Activated CD8-positive, alpha-beta memory T cell treated with anti-CD3 and anti-CD28 coated beads, Interleukin-2, amount 50 U/mL, for 1 hour (primary cell): ENCODE data around the gene PLCH1.

Experiments
- DNase-seq: peaks from one replicate; pipeline ENCODE4 v3.0.0-alpha.2; 2020; ENCODE audit errors: extremely low read depth

Gene PLCH1

DNA sequence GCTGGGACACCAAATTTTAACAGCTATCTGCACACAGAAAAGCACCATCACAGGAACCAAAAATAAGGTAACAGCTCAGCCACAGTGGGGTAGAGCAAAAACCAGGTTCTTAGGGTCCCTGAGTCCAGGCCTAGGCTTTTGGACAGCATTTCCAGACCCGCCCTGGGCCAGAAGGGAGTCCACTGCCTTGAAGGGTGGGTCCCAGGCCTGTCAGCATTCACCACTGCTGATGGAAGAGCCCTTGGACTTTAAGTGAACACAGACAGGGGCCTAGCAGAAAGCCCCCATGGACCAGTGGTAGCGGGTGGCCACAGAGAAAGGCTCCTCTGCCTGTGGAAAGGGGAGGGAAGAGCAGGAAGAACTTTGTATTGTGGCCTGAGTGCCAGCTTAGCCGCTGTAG lies 56.4 kb downstream of the PLCH1 start:
- DNase-seq: no peak

DNA sequence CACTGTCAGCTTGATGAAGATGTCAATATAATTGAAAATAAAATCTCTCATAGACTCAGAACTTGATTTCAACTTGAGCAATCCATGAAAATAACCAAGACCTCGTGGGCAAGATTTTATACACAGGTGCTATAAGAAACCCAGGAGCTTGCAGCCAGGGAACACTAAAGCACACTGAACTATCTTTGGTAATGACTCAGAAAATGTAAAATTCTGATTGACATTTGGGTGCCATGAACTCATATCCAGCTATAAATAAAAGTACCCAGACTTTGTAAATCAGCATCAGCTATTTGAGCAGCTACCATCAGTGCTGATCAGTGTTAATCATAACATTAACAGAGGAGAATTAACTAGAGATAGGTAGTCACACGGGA lies 61.5 kb downstream of the PLCH1 start:
- DNase-seq: no peak

DNA sequence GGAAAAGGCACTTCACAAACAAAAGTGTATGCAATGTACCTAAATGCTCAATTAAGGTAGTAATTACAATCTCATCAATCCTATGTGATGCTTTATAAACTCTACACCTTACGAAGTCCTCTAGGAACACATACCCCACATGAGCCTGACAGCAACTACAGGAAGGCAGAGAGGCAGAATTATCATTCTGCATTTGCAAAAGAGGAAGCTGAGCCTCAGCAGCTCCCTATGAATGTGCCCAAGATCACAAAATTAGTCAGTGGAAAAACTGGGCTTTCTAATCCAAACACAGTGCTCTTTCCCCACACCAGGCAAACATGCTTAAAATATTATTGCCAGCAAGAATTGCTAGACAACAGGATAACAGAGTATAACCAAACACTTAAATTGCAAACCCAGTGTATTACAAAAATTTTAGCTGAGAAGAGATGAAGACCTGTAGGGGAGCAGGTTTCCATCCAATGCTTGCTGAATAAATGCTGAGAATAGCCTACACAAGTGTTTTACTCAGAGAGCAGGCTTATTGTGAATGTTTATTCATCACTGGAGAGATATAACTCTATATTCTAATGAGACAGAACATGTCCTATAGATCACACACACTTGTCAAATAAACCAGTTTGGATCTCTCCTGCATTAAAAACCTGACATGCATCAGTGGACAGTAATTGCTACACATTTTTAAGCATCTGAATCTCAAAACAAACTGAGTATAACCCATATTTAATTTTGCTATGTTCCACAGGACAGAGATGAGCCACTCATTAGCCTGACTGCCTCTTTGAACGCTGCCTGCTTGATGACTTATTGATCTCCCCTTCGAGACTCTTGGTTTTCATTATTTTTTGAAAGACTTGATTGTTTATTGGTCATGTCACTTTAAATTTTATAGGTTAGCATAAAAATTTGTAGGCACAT lies 62.2 kb downstream of the PLCH1 start:
- no peak for DNase-seq

DNA sequence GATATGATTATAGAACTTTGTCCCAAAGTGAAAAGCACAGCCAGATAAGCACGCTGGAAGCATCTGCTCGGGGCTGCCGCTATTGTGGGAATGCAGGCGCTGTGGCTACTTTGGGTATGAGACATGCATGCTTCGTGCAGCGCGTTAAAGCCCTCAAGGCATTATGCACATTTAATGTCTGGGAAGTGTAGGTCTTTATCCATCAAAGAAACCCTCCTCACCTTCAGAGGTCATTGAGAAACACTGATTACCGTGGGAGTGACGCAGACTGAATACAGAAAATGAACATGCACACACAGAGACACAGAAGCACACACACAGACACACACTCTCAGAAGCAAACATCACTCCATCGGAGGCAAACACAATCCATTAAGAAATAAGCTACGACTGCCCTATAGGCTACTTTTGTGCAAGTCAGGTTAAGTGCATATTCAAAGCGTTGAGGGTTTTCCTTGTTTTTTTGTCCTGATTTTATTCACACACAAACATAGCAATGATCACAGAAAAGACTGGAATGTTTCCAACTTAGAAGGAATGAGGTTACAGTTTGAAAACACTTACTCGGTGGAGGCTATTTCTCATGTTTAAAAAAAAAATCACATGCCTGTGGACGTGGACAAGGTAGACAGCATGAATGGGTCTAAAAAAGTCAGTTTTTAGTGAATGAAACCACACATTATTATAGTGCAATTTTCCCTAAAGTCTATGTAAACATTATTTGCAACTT lies 68.5 kb downstream of the PLCH1 start:
- no peak for DNase-seq

DNA sequence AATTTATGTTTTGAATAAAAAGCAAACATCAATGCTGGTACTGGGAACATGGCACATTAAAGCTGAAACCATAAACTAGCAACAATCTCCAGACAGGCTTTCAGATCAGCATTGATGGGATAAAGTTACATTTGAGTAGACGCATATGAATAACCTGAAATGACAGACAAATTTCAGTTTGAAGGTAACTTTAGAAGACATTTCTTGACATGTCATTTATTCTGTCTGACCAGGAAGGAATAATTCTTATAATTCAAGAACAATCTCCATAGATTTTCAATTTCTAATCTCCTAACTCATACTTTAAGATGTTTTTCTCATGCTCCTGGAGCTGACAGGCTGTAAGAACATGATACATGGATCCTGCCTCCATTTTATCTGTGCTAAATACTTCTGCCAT lies 69.8 kb downstream of the PLCH1 start:
- DNase-seq: no peak

DNA sequence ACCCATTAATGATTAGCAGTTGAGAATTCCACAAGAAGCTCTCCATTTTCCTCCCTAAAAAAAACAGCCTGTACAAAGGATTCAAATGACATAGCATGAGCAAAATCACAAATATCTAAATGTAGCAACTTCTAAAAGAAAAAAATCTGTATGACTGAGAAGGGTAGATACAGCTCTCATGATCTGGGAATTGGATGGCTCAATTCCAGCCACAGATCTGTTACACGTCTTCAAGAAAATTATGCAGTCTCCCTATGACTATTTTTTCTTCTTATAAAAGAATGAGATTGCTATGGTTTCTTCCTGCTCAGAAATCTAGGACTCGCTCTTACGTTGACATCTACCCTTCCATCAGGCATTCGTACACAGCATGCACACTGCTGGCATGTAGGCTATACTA lies 71.5 kb downstream of the PLCH1 start:
- no peak for DNase-seq

DNA sequence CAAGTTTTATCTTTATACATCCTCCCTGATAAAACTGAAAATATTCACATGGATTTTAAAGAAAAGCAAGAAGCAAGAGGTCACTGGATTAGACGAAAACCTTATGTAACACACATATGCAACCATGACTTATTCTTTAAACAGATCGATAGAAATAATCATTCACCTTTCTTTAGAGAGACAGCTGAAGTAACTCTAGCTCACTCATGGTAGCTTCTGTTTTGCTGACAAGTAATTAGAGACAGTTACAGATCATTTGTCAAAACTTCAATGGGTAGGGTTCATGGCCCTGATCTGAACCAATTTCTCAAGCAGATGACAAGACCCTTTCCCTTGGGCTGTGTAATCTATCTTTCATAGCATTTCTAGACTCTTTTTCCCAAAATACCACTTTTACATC lies 74.5 kb downstream of the PLCH1 start:
- DNase-seq: no peak

DNA sequence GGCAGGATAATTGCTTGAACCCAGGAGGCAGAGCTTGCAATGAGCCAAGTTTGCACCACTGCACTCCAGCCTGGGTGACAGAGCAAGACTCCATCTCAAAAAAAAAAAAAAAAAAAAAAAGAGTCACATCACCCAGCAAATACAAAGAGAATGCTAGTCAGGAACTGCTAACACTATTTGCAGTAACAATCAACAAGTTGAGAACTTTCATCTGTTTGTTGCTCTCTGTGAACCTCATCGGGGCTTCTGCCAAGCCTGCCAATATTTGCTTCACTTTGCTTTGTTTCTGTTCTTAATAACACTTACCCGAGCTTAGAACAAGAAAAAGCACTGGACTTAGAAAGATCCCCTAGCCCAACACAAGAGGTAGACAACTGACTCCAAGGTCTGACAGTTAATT lies 76.9 kb downstream of the PLCH1 start:
- DNase-seq: no peak

DNA sequence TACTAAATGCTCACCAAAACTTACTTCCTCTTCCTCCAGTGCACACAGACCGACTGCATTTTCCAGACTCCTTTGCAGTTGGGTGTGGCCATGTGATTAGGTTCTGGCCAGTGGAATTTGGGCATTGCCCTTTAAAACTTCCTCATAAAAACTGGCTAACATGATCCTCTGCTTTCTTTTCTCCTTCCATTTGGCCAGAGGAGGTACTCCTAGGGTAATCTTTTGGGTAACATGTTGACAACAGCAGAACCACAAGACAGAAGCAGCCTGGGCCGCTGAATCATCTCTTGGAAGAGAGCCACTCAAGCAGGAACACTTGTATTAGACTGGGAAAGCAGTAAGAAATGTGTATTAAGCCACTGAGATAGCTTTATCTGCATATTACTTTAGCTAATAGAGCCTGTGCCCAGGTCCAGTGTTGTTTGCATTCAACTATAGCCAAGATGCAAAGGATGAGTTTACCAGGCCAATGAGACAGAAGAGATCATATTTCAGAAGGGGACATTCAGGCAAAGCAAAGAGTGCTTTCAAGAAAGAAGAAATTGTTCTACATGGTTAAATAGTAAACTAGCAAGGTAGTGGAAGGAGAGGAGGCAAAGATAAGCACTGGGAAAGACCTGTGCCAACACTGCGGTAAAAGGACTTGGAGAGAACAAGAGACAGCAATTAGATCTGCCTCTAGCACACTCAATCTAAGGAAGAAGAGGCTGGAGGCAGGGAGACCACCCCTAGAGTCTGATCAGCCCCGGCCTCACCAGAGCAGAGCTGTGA lies 79.8 kb downstream of the PLCH1 start:
- no peak for DNase-seq

DNA sequence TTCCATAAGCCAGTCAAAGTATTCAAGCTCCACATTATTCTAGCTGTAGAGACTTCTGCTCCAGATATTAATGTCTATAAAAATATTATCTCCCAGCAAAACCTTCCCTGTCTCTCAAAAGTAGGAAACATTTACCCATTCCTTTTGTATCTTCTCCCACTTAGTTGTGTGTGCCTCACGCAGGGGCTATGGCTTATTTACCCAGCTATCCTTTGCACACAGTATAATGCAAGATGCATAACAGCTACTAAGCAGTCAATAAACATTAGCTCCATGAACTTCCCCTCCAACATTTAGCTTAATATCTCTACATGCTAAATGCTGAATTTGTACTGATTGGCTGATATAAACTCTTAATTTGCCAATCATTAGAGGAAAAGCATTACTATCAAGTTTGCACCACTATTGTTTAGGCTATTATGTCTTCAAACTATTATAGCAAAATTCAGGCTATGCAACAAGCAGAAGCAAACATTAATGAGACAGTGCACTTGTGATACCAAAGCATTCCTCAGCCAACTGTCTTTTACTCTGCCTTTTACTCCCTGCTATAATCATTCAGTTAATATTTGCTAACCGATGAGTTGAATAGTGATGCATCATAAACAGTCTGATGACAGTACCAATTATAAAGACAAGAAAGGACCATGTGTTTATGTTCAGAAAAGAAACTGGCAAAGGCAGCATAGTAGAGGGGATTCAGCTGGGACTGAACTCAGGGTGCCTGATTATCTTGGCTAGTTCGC lies 81.2 kb downstream of the PLCH1 start:
- DNase-seq: no peak

DNA sequence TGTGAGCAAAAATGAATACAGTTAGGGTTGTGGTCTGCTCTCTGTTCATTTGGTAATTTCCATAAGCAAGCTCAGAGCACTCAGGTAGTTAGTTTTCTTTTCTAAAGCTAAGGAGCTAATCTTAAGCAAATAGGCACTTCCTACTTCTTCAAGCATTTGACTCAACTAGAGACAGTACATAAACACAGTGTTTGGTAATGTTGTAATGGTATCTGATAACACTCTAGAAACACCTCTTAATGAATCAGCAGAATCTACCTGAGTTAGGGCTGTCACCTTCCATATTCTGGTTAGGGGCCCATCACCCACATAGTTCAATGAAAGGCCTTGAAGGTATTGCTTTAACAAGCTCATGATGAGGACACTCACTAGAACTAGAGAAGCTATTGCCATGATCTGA lies 83.1 kb downstream of the PLCH1 start:
- DNase-seq: no peak

DNA sequence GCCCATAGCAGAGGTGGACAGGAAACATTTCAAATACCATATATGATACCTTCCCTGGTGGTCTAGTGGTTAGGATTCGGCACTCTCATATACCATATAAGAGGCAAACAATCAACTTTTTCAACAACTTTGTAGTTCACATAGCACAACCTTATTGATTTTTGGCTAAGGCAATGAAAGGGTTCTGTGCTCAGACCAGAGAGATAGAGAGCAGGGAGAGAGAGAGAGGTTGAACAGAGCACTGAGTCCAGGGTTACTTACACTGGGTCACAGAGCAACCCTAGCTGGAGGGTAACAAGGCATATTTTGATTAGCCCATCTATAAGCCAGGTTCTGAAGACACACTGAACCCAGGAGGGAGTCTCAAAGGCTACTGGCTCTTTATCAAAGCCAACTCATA lies 83.8 kb downstream of the PLCH1 start:
- DNase-seq: no peak

DNA sequence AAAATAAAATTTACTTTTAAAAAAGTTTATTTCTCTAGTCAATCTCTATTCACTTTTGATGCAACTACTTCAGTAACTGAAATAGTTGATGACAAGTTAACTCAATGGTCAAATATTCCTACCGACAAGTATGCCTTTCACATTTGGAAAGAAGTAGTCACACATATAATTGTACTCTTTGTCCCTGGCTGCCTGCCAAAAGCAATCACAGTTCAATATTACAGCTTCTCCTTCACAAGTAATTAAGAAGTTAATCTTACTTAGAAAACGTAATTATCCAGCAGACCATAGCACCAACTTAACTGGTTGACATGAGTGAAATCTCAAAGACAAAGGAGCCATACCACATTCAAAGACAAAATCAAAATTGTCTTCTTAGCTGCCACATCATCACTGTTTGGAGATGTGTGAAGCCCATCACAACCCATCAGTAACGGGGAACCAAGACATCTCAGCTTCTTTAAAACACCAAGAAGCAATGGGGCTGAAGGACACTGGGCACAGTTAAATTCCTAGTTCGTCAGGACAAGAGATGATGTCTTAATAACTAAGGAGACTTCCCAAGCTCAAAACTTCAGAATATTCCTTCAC lies 86.1 kb downstream of the PLCH1 start:
- no peak for DNase-seq

DNA sequence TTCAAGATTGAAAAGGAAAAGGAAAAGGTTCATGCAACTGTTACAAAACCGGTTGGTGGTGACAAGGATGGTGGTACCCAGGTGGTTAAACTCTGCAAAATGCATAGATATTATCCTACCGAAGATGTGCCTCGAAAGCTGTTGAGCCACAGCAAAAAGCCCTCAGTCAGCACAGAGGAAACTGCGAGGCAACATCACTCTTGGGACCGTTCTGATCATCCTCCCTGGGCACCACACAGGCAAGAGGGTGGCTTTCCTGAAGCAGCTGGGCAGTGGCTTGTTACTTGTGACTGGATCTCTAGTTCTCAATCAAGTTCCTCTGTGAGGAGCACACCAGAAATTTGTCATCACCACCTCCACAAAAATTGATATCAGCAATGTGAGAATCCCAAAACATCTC lies 86.9 kb downstream of the PLCH1 start:
- DNase-seq: no peak

DNA sequence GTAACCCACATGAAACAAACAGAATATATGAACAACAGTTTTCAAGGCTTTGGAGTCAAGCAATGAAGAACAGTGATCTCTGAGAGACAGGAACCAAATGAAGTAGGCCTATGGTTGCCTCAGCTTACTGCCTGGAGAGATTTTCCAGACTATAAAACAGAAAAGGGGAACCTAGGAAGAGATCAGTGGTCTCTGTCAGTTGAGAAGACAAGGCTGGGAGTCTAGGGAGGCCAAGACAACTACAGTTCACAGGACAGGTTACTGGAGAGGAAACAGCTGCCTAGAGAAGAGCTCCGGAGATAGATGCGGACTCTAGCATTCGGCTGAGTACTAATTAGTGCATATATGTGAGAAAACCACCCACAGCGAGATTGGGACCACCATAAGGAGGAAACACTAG lies 87.7 kb downstream of the PLCH1 start:
- no peak for DNase-seq

DNA sequence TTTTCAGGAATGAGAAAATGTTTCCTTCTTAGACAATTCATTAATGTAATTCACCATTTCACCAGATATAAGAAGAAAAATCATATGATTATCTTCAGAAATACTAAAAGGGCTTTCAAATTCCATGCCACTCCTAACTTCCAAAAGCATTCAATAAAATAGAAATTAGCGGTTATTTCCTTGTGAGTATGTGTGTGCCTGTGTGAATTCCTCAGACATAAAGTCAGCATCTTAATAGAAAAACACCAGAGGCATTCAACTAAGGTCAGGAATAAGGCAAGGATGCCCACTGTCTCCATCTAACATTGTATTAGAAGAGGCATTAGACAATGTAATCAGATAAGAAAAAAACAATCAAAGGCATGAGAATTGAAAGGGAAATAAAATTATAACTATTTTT lies 88.4 kb downstream of the PLCH1 start:
- DNase-seq: no peak

DNA sequence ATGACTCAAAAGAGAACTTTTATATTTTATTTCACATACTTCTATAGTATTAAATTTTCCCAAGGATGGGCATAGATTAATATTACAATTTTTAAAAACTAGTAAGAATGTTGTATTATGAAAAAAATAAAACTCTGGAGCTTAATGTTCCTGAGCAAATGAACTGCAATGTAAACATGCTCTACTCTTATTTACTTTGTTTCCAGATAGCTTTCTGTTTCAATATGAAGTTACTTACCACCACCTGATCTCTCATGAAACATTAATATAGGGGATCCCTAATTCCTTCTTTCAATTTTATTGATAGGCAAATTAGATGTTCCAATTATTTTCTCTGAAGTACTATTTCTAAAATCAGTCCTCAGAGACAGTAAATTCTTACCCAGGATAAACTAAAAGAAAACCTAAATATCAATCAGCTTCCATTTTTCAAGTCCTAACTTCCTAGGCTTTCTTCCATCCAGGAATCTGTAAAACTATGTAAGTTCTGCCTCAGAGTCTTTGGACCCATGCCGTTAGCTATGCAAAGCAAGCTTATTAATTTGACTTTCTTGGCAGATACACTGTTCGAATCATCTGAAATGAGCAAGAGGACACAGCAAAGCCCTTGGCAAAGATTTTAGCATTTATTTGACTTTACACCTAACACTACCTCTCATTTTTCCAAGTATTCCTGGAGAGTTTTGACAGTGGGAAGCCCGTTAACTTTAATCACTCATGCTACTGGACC lies 93.2 kb downstream of the PLCH1 start:
- no peak for DNase-seq

DNA sequence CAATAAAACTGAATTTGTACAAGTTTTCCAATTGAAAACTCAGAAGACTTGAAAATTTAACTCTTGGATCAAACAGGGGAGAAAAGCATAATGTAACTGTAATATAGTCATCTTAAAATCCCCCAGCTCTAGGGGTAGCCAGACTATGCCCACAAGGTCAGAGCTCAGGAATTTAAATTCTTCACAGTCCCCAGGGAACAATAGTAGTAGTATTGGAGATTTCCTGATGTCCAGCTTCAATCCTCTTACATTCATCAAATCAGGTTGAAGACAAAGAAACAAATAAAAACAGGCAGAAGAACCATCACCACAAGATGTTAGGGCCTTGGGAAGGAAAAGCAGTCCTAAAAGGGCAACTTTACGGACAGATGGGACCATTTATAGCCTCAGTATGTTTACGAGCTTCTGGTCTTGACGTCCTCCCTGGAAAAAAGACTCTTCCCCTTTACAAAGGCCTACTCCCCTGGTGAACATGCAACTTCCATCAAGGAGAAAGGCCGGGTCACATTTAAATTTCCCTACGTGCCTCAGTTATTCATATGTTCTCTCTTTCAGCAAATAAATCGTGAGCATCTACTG lies 96.8 kb downstream of the PLCH1 start:
- DNase-seq: no peak

DNA sequence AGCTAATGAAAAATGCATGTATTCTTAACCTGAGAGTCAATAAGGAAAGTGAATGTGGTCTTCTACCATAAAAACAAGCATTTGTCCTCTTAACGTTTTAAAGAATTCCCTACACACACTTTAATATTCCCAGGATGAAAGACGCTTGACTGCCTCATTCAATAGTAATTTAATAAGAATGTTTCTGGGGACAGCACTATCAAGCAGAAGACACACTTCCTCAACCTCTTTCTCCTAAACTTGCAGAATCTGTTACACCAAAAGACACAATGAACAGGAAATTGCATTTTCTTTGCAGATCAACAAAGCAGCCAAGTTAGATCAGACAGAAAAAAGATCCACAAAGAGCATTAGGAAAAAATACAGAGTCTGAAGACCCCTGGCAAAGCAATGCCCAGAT lies 97.7 kb downstream of the PLCH1 start:
- DNase-seq: no peak

DNA sequence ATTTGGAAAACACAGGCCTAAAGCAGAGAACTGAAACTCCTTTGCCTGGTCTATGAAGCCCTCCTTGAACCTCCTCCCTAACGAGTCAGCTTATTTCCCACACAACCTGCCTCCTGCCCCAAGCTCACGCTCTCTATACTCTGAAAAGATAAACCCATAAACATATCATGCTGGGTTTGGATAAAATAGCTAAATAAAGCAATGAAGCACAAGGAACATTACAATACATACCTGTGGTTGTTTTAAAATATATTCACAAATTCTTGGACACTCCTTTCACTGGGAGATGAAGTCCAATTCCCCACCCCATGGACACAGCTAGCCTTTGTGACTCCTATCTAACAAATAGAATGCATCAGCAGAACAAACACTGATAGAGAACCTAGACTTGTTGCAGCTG lies 98.2 kb downstream of the PLCH1 start:
- DNase-seq: no peak
